ENCODE results near the gene EFCAB9. TPM values are rescaled to one million over a fixed set of nuclear protein-coding genes. Genes with fewer than 3 reads are reported as not detected.
A peak's percentile ranks its signal among the peaks of the same experiment; 100 is the strongest.

Gene EFCAB9
- total and polyA plus RNA-seq, 8 donors = not detected

DNA sequence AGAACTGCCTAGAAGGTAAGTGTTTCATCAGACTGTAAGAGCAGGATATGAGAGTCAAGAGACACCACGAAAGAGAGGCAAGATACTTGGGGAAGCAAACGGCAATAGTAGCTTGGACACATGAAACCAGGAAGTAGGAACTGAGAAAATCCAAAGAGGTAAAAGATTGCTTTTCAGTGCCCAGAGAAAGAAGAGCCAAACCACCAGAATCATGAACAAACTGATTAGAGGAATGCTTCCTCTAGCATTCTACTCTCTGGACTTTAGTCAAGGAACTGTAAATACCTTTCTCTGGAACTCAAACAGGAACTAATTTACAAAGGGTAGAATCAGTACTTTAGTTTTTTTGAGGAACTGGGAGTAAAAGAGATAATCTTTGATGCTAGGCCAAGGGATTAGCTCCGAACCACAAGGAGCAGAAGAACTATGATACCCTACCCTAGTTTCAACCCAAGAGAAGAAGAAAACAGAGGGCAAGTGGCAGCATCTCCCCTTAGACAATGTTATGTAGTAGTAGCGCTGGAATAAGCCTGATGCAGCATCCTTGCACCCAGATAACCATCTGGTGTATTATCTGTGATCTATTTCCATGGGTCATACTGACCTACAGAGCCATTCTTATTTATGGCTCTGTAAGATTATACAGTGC lies 41.3 kb downstream of the EFCAB9 start:
- Histone ChIP-seq H3K4me3 (no peak overlapping the region), H3K36me3 (peaks cover 0 to 29% of the 10 kb centered on the region in 2 donors), H3K4me1 (peaks cover 9 to 17% of the 10 kb centered on the region in 2 donors), H3K27ac (no peak overlapping the region), H3K27me3 (no peaks in the 10 kb centered on the region), H3K9me3 (no peaks in the 10 kb centered on the region)
- DNase-seq = no peak
- peak; percentile 66 for ATAC-seq
- no peak for TF ChIP-seq CTCF (IDR thresholded peaks at IDR 0.05)
- intact Hi-C loops (cut with DNase I) = no loop called here

GRCh38 chr5:172235827-172236736 lies 42.1 kb downstream of the EFCAB9 start:
- Histone ChIP-seq H3K27ac (no peak overlapping the region), H3K4me3 (no peak overlapping the region), H3K27me3 (no peaks in the 10 kb centered on the region), H3K36me3 (peaks cover 0 to 23% of the 10 kb centered on the region in 2 donors), H3K9me3 (no peaks in the 10 kb centered on the region), H3K4me1 (peaks cover 9 to 17% of the 10 kb centered on the region in 2 donors)
- intact Hi-C loops (cut with DNase I) = no loop called here
- ATAC-seq (no peak), DNase-seq (no peak)
- TF ChIP-seq CTCF (IDR thresholded peaks at IDR 0.05) = no peak

DNA sequence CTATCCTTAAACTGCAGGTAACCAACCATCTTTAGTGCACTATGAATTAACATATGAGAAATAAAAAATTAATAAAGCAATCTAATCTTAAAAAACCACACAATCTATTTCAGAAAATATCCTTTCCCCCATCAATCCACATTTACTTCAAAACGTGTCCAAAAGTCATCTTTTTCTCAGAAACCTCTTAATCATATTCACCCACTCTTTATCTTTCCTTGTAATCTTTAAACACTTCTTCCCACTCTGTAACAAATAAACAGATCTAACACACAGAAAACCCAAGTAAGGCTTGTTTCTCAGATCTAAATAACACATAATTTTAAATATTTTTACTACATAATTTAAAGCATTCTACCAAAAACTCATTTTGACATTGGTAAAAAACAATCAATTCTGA lies 44.4 kb downstream of the EFCAB9 start:
- intact Hi-C loops (cut with DNase I) = no loop called here
- Histone ChIP-seq H3K9me3 (no peaks in the 10 kb centered on the region), H3K36me3 (peaks cover 0 to 6% of the 10 kb centered on the region in 2 donors), H3K27me3 (no peaks in the 10 kb centered on the region), H3K4me3 (no peak overlapping the region), H3K27ac (no peak overlapping the region), H3K4me1 (peaks cover 9 to 17% of the 10 kb centered on the region in 2 donors)
- ATAC-seq (no peak), DNase-seq (no peak)
- no peak for TF ChIP-seq CTCF (IDR thresholded peaks at IDR 0.05)

- no peak for TF ChIP-seq CTCF (IDR thresholded peaks at IDR 0.05)
- Histone ChIP-seq H3K4me1 (peaks cover 0 to 4% of the 10 kb centered on the region in 2 donors), H3K4me3 (no peak overlapping the region), H3K27me3 (no peaks in the 10 kb centered on the region), H3K36me3 (no peaks in the 10 kb centered on the region), H3K27ac (no peak overlapping the region), H3K9me3 (no peaks in the 10 kb centered on the region)
- no peak for ATAC-seq
- DNase-seq = no peak
- intact Hi-C loops (cut with DNase I) = no loop called here
Observed at GRCh38 chr5:172243302-172243701, 49.3 kb downstream of the EFCAB9 start.

- intact Hi-C loops (cut with DNase I) = no loop called here
- no peak for TF ChIP-seq CTCF (IDR thresholded peaks at IDR 0.05)
- Histone ChIP-seq H3K27me3 (no peaks in the 10 kb centered on the region), H3K4me3 (no peak overlapping the region), H3K36me3 (no peaks in the 10 kb centered on the region), H3K4me1 (peaks cover 0 to 4% of the 10 kb centered on the region in 2 donors), H3K9me3 (no peaks in the 10 kb centered on the region), H3K27ac (no peak overlapping the region)
- no peak for ATAC-seq
- DNase-seq = no peak
Observed at GRCh38 chr5:172245046-172245445, 51.1 kb downstream of the EFCAB9 start.
